SKM-1 treated with dmso at 0.1 percent for 144 hours (cell line): Measurements from ENCODE around the gene PPP4R3B.

Source experiments
- DNase-seq: peaks from one replicate; lab custom pipeline; 2025; ENCODE audit not compliant: unreplicated experiment; lab: John Stamatoyannopoulos, UW

The PPP4R3B gene

DNA sequence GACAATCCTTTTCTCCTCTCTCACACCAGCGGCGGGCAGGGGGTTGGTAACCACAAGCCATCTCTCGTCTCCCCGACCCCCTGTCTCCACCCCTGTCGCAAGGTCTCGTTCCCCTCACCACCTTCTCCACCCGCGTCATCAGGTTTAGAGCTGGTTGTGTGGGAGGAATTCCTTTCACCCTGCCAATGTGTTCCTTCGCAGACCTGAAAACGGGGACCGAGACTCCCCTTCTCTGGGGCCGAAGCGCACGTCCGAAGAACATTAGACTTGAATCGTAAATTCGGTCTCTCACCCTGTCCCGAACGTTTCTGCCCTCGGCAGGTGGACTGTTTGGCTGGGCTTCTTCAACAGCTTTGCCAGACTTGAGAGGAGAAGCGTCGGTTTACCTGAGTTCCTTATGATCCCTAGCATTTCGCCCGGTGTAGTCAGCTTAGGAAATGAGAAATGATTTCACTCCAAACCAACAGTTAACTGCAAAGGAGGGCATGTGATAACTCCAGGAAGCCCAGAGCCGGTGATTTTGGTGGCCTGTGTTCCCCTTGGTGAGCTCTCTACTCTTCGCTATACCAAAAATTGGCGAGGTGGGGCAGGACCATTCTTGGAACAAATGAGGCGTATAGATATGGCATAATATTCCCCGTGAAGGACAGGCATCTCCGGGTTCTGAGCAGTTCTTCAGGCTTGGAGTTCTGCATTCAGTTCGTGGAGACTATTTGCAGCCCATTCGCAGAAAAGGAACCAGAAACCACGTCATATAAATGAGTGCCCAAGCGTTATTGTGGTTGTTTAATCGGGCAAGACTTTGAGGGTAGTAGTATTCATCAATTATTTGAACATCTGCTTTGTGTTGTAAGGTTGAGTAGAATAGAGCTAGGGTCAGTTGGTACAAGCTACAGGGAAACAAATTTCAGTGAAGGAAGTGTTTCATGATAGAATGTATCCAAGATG is 97.2 kb downstream of the PPP4R3B start:
- DNase-seq = no peak

GRCh38 chr2:55518841-55519165 is 98.6 kb downstream of the PPP4R3B start:
- DNase-seq = no peak

GRCh38 chr2:55511508-55512124 is 105.8 kb downstream of the PPP4R3B start:
- no peak for DNase-seq

GRCh38 chr2:55502590-55503141 is 114.8 kb downstream of the PPP4R3B start:
- no peak for DNase-seq

DNA sequence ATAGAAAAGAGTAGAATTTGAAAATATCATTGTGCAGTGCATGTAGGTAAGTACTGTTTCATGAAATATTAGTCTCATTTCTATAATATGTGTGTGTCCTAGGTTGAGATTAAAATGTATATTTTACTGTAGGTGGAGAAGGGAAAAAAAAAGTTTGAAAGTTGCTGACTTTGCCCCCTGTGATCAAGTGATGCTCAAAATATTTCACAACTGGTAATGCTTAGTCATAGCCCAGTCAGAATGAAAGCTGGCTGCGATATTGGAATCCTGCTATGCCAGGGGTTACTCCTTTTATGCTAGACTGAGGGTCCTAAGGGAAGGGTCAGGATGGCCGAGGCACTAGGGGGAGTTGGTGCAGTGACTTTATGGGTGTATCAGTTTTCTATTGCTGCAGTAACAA is 117.4 kb downstream of the PPP4R3B start:
- DNase-seq = no peak

GRCh38 chr2:55498582-55498981 is 118.8 kb downstream of the PPP4R3B start:
- DNase-seq = no peak
